ENCODE results near the gene KY.

KY gene

GRCh38 chr3:134672571-134672970, 21.7 kb upstream of the KY start:
- Histone ChIP-seq H3K9ac (ENCODE audit: low read length in 5 of 5) (no peak overlapping the region), H3K4me3 (ENCODE audit: low read depth in 1 of 5, low read length in 5 of 5) (no peak overlapping the region), H3K36me3 (ENCODE audit: control insufficient read depth in 5 of 5, insufficient read depth in 5 of 5, low read length in 5 of 5) (peaks cover 0 to 2% (median 0%) of the 10 kb centered on the region in 5 donors), H3K9me3 (ENCODE audit: control insufficient read depth in 5 of 5, low read length in 5 of 5) (peaks cover 5 to 13% (median 12%) of the 10 kb centered on the region in 5 donors), H3K4me1 (ENCODE audit: control insufficient read depth in 5 of 5, insufficient read depth in 5 of 5, low read length in 5 of 5) (no peaks in the 10 kb centered on the region), H3K27me3 (ENCODE audit: control insufficient read depth in 5 of 5, insufficient read depth in 4 of 5, low read length in 5 of 5) (no peaks in the 10 kb centered on the region), H3K27ac (ENCODE audit: low read depth, low read length) (no peak overlapping the region)

GRCh38 chr3:134667956-134668355, 17.1 kb upstream of the KY start:
- Histone ChIP-seq H3K4me3 (ENCODE audit: low read depth in 1 of 5, low read length in 5 of 5) (no peak overlapping the region), H3K9me3 (ENCODE audit: control insufficient read depth in 5 of 5, low read length in 5 of 5) (peaks cover 0 to 3% (median 0%) of the 10 kb centered on the region in 5 donors), H3K27me3 (ENCODE audit: control insufficient read depth in 5 of 5, insufficient read depth in 4 of 5, low read length in 5 of 5) (no peaks in the 10 kb centered on the region), H3K4me1 (ENCODE audit: control insufficient read depth in 5 of 5, insufficient read depth in 5 of 5, low read length in 5 of 5) (no peaks in the 10 kb centered on the region), H3K27ac (ENCODE audit: low read depth, low read length) (no peak overlapping the region), H3K9ac (ENCODE audit: low read length in 5 of 5) (no peak overlapping the region), H3K36me3 (ENCODE audit: control insufficient read depth in 5 of 5, insufficient read depth in 5 of 5, low read length in 5 of 5) (no peaks in the 10 kb centered on the region)

- H3K9ac ChIP-seq (ENCODE audit: low read length in 5 of 5) = no peak overlapping the region
- H3K4me3 ChIP-seq (ENCODE audit: low read depth in 1 of 5, low read length in 5 of 5) = no peak overlapping the region
- no peaks in the 10 kb centered on the region for H3K27me3 ChIP-seq (ENCODE audit: control insufficient read depth in 5 of 5, insufficient read depth in 4 of 5, low read length in 5 of 5)
- H3K4me1 ChIP-seq (ENCODE audit: control insufficient read depth in 5 of 5, insufficient read depth in 5 of 5, low read length in 5 of 5) = no peaks in the 10 kb centered on the region
- H3K27ac ChIP-seq (ENCODE audit: low read depth, low read length) = no peak overlapping the region
- H3K36me3 ChIP-seq (ENCODE audit: control insufficient read depth in 5 of 5, insufficient read depth in 5 of 5, low read length in 5 of 5) = no peaks in the 10 kb centered on the region
- no peaks in the 10 kb centered on the region for H3K9me3 ChIP-seq (ENCODE audit: control insufficient read depth in 5 of 5, low read length in 5 of 5)
Measured at GRCh38 chr3:134667406-134667805, 16.6 kb upstream of the KY start.

GRCh38 chr3:134666885-134667284, 16.1 kb upstream of the KY start:
- Histone ChIP-seq H3K27ac (ENCODE audit: low read depth, low read length) (no peak overlapping the region), H3K9ac (ENCODE audit: low read length in 5 of 5) (no peak overlapping the region), H3K9me3 (ENCODE audit: control insufficient read depth in 5 of 5, low read length in 5 of 5) (no peaks in the 10 kb centered on the region), H3K4me3 (ENCODE audit: low read depth in 1 of 5, low read length in 5 of 5) (no peak overlapping the region), H3K36me3 (ENCODE audit: control insufficient read depth in 5 of 5, insufficient read depth in 5 of 5, low read length in 5 of 5) (no peaks in the 10 kb centered on the region), H3K27me3 (ENCODE audit: control insufficient read depth in 5 of 5, insufficient read depth in 4 of 5, low read length in 5 of 5) (no peaks in the 10 kb centered on the region), H3K4me1 (ENCODE audit: control insufficient read depth in 5 of 5, insufficient read depth in 5 of 5, low read length in 5 of 5) (no peaks in the 10 kb centered on the region)

DNA sequence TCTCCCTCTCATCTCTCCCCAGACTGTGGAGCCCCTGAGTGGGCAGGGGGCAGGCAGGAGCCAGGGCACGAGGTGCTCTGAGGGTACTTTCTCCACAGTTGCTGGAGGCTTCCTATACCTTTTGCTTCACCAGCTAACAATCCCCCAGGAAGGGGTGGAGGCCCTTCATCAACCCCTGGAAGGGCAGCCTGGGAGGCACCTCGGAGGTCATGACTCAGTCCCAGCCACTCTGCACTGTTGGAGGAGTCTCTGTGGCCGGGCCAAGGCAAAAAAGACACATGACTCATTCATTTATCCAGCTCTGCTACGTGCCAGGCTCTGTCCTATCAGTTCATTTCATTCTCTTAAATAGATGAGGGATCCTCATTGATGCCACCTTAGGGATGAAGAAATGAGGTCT, 15.6 kb upstream of the KY start:
- H3K27me3 ChIP-seq (ENCODE audit: control insufficient read depth in 5 of 5, insufficient read depth in 4 of 5, low read length in 5 of 5) = no peaks in the 10 kb centered on the region
- H3K36me3 ChIP-seq (ENCODE audit: control insufficient read depth in 5 of 5, insufficient read depth in 5 of 5, low read length in 5 of 5) = no peaks in the 10 kb centered on the region
- peaks cover 0 to 2% (median 0%) of the 10 kb centered on the region in 5 donors for H3K9me3 ChIP-seq (ENCODE audit: control insufficient read depth in 5 of 5, low read length in 5 of 5)
- H3K4me3 ChIP-seq (ENCODE audit: low read depth in 1 of 5, low read length in 5 of 5) = no peak overlapping the region
- no peaks in the 10 kb centered on the region for H3K4me1 ChIP-seq (ENCODE audit: control insufficient read depth in 5 of 5, insufficient read depth in 5 of 5, low read length in 5 of 5)
- H3K9ac ChIP-seq (ENCODE audit: low read length in 5 of 5) = no peak overlapping the region
- H3K27ac ChIP-seq (ENCODE audit: low read depth, low read length) = no peak overlapping the region

- no peaks in the 10 kb centered on the region for H3K27me3 ChIP-seq (ENCODE audit: control insufficient read depth in 5 of 5, insufficient read depth in 4 of 5, low read length in 5 of 5)
- no peak overlapping the region for H3K9ac ChIP-seq (ENCODE audit: low read length in 5 of 5)
- H3K4me1 ChIP-seq (ENCODE audit: control insufficient read depth in 5 of 5, insufficient read depth in 5 of 5, low read length in 5 of 5) = no peaks in the 10 kb centered on the region
- H3K9me3 ChIP-seq (ENCODE audit: control insufficient read depth in 5 of 5, low read length in 5 of 5) = peaks cover 0 to 4% (median 0%) of the 10 kb centered on the region in 5 donors
- H3K36me3 ChIP-seq (ENCODE audit: control insufficient read depth in 5 of 5, insufficient read depth in 5 of 5, low read length in 5 of 5) = no peaks in the 10 kb centered on the region
- no peak overlapping the region for H3K27ac ChIP-seq (ENCODE audit: low read depth, low read length)
- no peak overlapping the region for H3K4me3 ChIP-seq (ENCODE audit: low read depth in 1 of 5, low read length in 5 of 5)
Measured at GRCh38 chr3:134666052-134666451, 15.2 kb upstream of the KY start.

GRCh38 chr3:134665243-134665642, 14.4 kb upstream of the KY start:
- Histone ChIP-seq H3K27me3 (ENCODE audit: control insufficient read depth in 5 of 5, insufficient read depth in 4 of 5, low read length in 5 of 5) (no peaks in the 10 kb centered on the region), H3K9ac (ENCODE audit: low read length in 5 of 5) (no peak overlapping the region), H3K4me3 (ENCODE audit: low read depth in 1 of 5, low read length in 5 of 5) (no peak overlapping the region), H3K4me1 (ENCODE audit: control insufficient read depth in 5 of 5, insufficient read depth in 5 of 5, low read length in 5 of 5) (no peaks in the 10 kb centered on the region), H3K27ac (ENCODE audit: low read depth, low read length) (no peak overlapping the region), H3K9me3 (ENCODE audit: control insufficient read depth in 5 of 5, low read length in 5 of 5) (peaks cover 0 to 4% (median 0%) of the 10 kb centered on the region in 5 donors), H3K36me3 (ENCODE audit: control insufficient read depth in 5 of 5, insufficient read depth in 5 of 5, low read length in 5 of 5) (no peaks in the 10 kb centered on the region)

DNA sequence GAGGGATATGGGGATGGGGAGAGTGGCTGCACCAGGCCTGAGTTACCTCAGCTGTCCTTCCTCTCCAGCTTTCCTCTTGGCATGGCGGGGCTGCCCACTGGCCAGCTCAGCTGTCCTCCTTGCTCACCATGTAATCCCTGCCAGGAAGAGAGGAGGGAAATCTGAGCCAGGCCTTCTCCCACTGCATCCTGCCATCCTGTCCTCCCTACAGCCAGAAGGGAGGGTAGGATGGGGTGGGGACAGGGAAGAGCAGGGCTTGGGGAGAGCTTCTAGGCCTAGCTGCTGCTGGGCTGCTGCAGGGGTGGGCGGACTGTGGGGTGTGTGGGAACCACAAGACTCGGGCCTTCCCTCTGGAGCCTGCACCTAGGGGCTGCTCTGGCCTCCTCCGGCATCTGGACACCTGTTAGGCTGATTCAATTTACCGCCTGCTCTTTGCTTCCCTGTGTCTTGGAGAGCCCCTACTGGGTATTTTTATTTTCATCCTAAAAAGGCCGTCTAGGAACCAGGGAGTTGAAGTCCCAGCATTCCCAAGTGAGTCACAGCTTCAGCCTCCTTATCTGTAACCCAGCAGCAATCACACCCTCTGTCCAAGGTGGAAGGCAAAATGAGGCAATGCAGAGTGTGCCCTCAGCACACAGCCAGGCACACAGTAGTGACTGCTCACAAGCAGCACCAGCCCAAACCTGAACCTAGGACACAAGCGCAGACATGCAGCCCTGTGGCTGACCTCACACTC, 13.1 kb upstream of the KY start:
- Histone ChIP-seq H3K27ac (ENCODE audit: low read depth, low read length) (no peak overlapping the region), H3K4me1 (ENCODE audit: control insufficient read depth in 5 of 5, insufficient read depth in 5 of 5, low read length in 5 of 5) (no peaks in the 10 kb centered on the region), H3K27me3 (ENCODE audit: control insufficient read depth in 5 of 5, insufficient read depth in 4 of 5, low read length in 5 of 5) (no peaks in the 10 kb centered on the region), H3K36me3 (ENCODE audit: control insufficient read depth in 5 of 5, insufficient read depth in 5 of 5, low read length in 5 of 5) (no peaks in the 10 kb centered on the region), H3K9ac (ENCODE audit: low read length in 5 of 5) (no peak overlapping the region), H3K4me3 (ENCODE audit: low read depth in 1 of 5, low read length in 5 of 5) (no peak overlapping the region), H3K9me3 (ENCODE audit: control insufficient read depth in 5 of 5, low read length in 5 of 5) (peaks cover 0 to 4% (median 0%) of the 10 kb centered on the region in 5 donors)

DNA sequence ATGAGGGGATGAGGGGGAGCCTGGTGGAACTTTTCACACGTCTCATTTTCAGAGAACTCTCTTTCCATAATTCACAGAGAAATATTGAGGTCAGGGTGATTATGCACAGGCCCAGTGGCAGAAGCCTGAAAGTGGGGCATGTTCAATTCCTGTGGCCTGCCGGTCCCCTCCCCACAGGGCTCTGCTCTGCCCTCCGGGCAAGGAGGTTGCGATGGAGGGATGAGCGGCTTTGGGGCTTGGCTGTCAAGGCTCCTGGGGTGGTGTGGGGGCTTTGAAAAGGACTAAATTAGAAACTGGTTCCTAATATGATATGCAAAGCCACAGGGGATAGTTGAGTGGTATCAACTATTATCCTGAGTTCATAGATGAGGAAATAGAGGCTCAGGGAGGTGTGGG, 9.2 kb upstream of the KY start:
- Histone ChIP-seq H3K9ac (ENCODE audit: low read length in 5 of 5) (no peak overlapping the region), H3K9me3 (ENCODE audit: control insufficient read depth in 5 of 5, low read length in 5 of 5) (peaks cover 0 to 4% (median 0%) of the 10 kb centered on the region in 5 donors), H3K27ac (ENCODE audit: low read depth, low read length) (no peak overlapping the region), H3K4me1 (ENCODE audit: control insufficient read depth in 5 of 5, insufficient read depth in 5 of 5, low read length in 5 of 5) (no peaks in the 10 kb centered on the region), H3K27me3 (ENCODE audit: control insufficient read depth in 5 of 5, insufficient read depth in 4 of 5, low read length in 5 of 5) (no peaks in the 10 kb centered on the region), H3K4me3 (ENCODE audit: low read depth in 1 of 5, low read length in 5 of 5) (no peak overlapping the region), H3K36me3 (ENCODE audit: control insufficient read depth in 5 of 5, insufficient read depth in 5 of 5, low read length in 5 of 5) (no peaks in the 10 kb centered on the region)

GRCh38 chr3:134659391-134660045, 8.7 kb upstream of the KY start:
- Histone ChIP-seq H3K9ac (ENCODE audit: low read length in 5 of 5) (no peak overlapping the region), H3K27ac (ENCODE audit: low read depth, low read length) (no peak overlapping the region), H3K4me1 (ENCODE audit: control insufficient read depth in 5 of 5, insufficient read depth in 5 of 5, low read length in 5 of 5) (no peaks in the 10 kb centered on the region), H3K36me3 (ENCODE audit: control insufficient read depth in 5 of 5, insufficient read depth in 5 of 5, low read length in 5 of 5) (no peaks in the 10 kb centered on the region), H3K4me3 (ENCODE audit: low read depth in 1 of 5, low read length in 5 of 5) (no peak overlapping the region), H3K9me3 (ENCODE audit: control insufficient read depth in 5 of 5, low read length in 5 of 5) (peaks cover 0 to 4% (median 0%) of the 10 kb centered on the region in 5 donors), H3K27me3 (ENCODE audit: control insufficient read depth in 5 of 5, insufficient read depth in 4 of 5, low read length in 5 of 5) (no peaks in the 10 kb centered on the region)
